Activated CD4-positive, alpha-beta T cell treated with anti-CD3 and anti-CD28 coated beads, Interleukin-2, amount 50 U/mL, for 16 hours (primary cell): ENCODE data around the gene PACS2.

Source experiments
- DNase-seq: peaks from one replicate; pipeline ENCODE4 v3.0.0-alpha.2; 2020

The PACS2 gene

GRCh38 chr14:105375635-105376057 lies 61.1 kb downstream of the PACS2 start:
- peak; percentile 46 for DNase-seq

GRCh38 chr14:105376521-105377440 lies 62.2 kb downstream of the PACS2 start:
- no peak for DNase-seq

- DNase-seq: no peak
Measured at GRCh38 chr14:105377555-105378182, 63.1 kb downstream of the PACS2 start.

- DNase-seq: no peak
Measured at GRCh38 chr14:105378199-105378598, 63.7 kb downstream of the PACS2 start.

- DNase-seq: no peak
Measured at GRCh38 chr14:105378873-105379685, 64.5 kb downstream of the PACS2 start.

GRCh38 chr14:105379946-105380345 lies 65.4 kb downstream of the PACS2 start:
- no peak for DNase-seq

- DNase-seq: no peak
Measured at GRCh38 chr14:105380756-105381155, 66.2 kb downstream of the PACS2 start.

- DNase-seq: no peak
Measured at GRCh38 chr14:105381446-105382342, 67.1 kb downstream of the PACS2 start.

GRCh38 chr14:105382343-105383082 lies 68.0 kb downstream of the PACS2 start:
- DNase-seq: no peak

GRCh38 chr14:105383083-105383730 lies 68.7 kb downstream of the PACS2 start:
- DNase-seq: no peak

- no peak for DNase-seq
Measured at GRCh38 chr14:105384041-105384557, 69.6 kb downstream of the PACS2 start.

GRCh38 chr14:105384605-105385321 lies 70.2 kb downstream of the PACS2 start:
- no peak for DNase-seq

GRCh38 chr14:105385322-105385637 lies 70.7 kb downstream of the PACS2 start:
- DNase-seq: no peak

- DNase-seq: no peak
Measured at GRCh38 chr14:105385698-105386365, 71.3 kb downstream of the PACS2 start.

- no peak for DNase-seq
Measured at GRCh38 chr14:105386581-105387529, 72.3 kb downstream of the PACS2 start.

GRCh38 chr14:105387530-105387922 lies 73.0 kb downstream of the PACS2 start:
- DNase-seq: no peak

GRCh38 chr14:105388110-105388951 lies 73.8 kb downstream of the PACS2 start:
- no peak for DNase-seq
